KMS-11 (cell line): ENCODE results near the gene ATG101.

Experiments used
- H2AFZ ChIP-seq: fragments of 200-600 bp; sonication (generic); 2 replicates; pipeline ENCODE4 v1.6.1; 2016; ENCODE audit warnings: antibody characterized with exemption, mixed run types, low read depth
- H3K27ac ChIP-seq: fragments of 200-600 bp; sonication (generic); 2 replicates; pipeline ENCODE4 v1.6.1; 2016; ENCODE audit warnings: mild to moderate bottlenecking, mixed run types
- H3K27me3 ChIP-seq: fragments of 200-600 bp; sonication (generic); 2 replicates; pipeline ENCODE4 v1.6.1; 2017; ENCODE audit warnings: mild to moderate bottlenecking, low read depth, mixed run types, moderate library complexity; ENCODE audit not compliant: insufficient read depth
- H3K36me3 ChIP-seq: fragments of 200-600 bp; sonication (generic); 2 replicates; pipeline ENCODE4 v1.6.1; 2017; ENCODE audit warnings: mild to moderate bottlenecking, mixed run types; ENCODE audit not compliant: insufficient read depth
- H3K4me1 ChIP-seq: fragments of 200-600 bp; sonication (generic); 2 replicates; pipeline ENCODE4 v1.6.1; 2016; ENCODE audit warnings: mild to moderate bottlenecking, low read depth, mixed run types; ENCODE audit not compliant: poor library complexity, severe bottlenecking
- H3K4me2 ChIP-seq: fragments of 200-600 bp; sonication (generic); 2 replicates; pipeline ENCODE4 v1.7.0; 2016; ENCODE audit warnings: mild to moderate bottlenecking, mixed run types
- H3K4me3 ChIP-seq: fragments of 200-600 bp; sonication (generic); IDR thresholded peaks from 2 replicates; pipeline ENCODE4 v1.6.1; 2017; ENCODE audit warnings: low read depth, low read length, mixed read lengths; ENCODE audit not compliant: insufficient read depth
- H3K79me2 ChIP-seq: fragments of 200-600 bp; sonication (generic); 2 replicates; pipeline ENCODE4 v1.6.1; 2016; ENCODE audit warnings: low read depth, mixed run types; ENCODE audit not compliant: insufficient read depth
- H3K9ac ChIP-seq: fragments of 200-600 bp; sonication (generic); 2 replicates; pipeline ENCODE4 v1.6.1; 2016; ENCODE audit warnings: mild to moderate bottlenecking, mixed run types
- H4K20me1 ChIP-seq: fragments of 200-600 bp; sonication (generic); 2 replicates; pipeline ENCODE4 v1.6.1; 2016; ENCODE audit warnings: mild to moderate bottlenecking, mixed run types; ENCODE audit not compliant: insufficient read depth
- CTCF ChIP-seq: fragments of 200-600 bp; sonication (generic); conservative IDR thresholded peaks from 2 replicates; pipeline ENCODE4 v1.6.1; 2017; ENCODE audit warnings: low read depth, mild to moderate bottlenecking, antibody characterized with exemption, low read length, moderate library complexity, mixed read lengths

Gene ATG101

DNA sequence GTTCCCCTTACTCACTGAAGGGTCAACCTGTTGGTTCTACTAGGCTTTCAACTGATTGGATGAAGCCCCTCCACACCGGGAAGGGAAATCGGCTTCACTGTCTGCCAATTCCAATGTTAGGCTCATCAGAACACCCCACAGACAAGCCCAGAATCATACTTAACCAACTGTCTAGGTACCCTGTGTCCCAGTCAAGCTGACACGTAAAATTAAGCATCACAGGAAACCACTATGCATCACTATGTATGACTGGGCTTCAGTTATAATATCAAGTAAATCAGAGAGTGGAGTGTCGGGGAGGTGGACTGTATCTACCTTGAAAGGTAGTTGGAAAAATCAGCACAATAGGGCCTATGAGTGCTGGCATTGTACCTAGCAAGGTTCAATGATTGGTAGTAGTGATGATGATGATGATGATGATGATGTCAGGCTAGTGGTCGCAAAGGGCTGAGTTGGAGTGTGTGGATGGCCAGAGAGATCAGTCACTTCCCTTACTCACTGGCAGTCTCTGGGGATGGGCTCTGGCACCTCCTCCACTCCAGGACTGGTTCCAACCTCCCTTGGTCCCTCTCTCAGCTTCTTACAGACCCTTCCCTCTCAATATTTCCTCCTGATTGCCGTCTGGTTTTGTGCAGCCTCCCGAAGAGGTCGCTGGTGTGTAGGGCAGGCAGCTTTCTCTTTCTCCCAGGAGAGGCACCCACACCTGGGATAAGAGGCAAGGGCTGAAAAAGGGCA is 3.3 kb upstream of the ATG101 start:
- Histone ChIP-seq H3K4me2 (no peak overlapping the region), H3K27ac (no peak overlapping the region), H3K4me1 (peaks cover 10% of the 10 kb centered on the region), H3K9ac (no peak overlapping the region), H3K36me3 (no peaks in the 10 kb centered on the region), H3K27me3 (peaks cover 20% of the 10 kb centered on the region), H2AFZ (no peak overlapping the region), H3K79me2 (peaks cover 17% of the 10 kb centered on the region), H3K4me3 (no peak overlapping the region), H4K20me1 (no peaks in the 10 kb centered on the region; the same call in 1 of the 2 replicates)
- no peak for TF ChIP-seq CTCF

- H2AFZ ChIP-seq, result no peak overlapping the region
- no peak overlapping the region for H3K4me3 ChIP-seq
- H4K20me1 ChIP-seq, result no peaks in the 10 kb centered on the region; the same call in 1 of the 2 replicates
- peaks cover 22% of the 10 kb centered on the region for H3K79me2 ChIP-seq
- no peak overlapping the region for H3K9ac ChIP-seq
- H3K36me3 ChIP-seq, result no peaks in the 10 kb centered on the region
- no peak overlapping the region for H3K27ac ChIP-seq
- peaks cover 14% of the 10 kb centered on the region for H3K4me1 ChIP-seq
- peaks cover 20% of the 10 kb centered on the region for H3K27me3 ChIP-seq
- no peak for TF ChIP-seq CTCF
- H3K4me2 ChIP-seq, result no peak overlapping the region
Observed at GRCh38 chr12:52067081-52067374, 2.8 kb upstream of the ATG101 start.

- H4K20me1 ChIP-seq, result no peaks in the 10 kb centered on the region; the same call in 1 of the 2 replicates
- H3K27ac ChIP-seq, result peak overlapping the region; percentile 72; the same call in 1 of the 2 replicates
- peaks cover 13% of the 10 kb centered on the region for H3K27me3 ChIP-seq
- no peak for TF ChIP-seq CTCF
- H3K36me3 ChIP-seq, result no peaks in the 10 kb centered on the region
- H3K4me1 ChIP-seq, result peaks cover 14% of the 10 kb centered on the region
- H3K79me2 ChIP-seq, result peaks cover 44% of the 10 kb centered on the region
- peak overlapping the region; percentile 81 for H3K9ac ChIP-seq
- H2AFZ ChIP-seq, result peak overlapping the region; percentile 90
- H3K4me2 ChIP-seq, result peak overlapping the region; percentile 47
- peak overlapping the region; percentile 77 for H3K4me3 ChIP-seq
Observed at GRCh38 chr12:52070185-52070925, 577 bp downstream of the ATG101 start.

DNA sequence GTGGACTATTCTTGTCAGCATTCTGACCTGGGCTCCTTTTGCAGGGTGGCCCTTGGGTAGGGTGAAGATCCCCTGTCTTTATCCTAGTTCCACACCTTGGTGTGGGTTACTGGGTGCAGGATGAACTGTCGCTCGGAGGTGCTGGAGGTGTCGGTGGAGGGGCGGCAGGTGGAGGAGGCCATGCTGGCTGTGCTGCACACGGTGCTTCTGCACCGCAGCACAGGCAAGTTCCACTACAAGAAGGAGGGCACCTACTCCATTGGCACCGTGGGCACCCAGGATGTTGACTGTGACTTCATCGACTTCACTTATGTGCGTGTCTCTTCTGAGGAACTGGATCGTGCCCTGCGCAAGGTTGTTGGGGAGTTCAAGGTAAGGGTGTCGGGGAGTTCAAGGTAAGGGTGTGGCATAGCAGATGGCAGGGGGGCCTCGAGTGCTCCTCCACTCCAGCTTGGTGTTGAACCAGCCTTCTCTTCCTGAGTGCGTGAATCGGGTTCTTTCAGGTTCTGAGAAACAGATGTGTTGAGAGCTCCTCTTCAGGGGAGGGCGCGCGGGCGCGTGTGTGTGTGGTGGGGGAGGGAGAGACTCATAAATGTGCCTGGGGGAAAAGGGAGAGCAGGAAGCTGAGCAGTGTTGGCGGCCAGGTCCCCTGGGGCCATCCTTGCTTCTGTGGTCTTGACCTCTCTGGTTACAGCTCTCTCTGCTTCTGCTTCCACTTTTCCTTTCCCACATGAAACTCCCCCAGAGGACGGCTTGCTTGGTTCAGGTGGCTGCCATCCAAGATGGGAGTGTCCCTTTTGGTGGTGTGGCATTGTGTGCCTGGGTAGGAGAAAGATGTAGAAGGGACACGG is 4.0 kb downstream of the ATG101 start:
- peaks cover 44% of the 10 kb centered on the region for H3K79me2 ChIP-seq
- H3K9ac ChIP-seq, result no peak overlapping the region
- no peak overlapping the region for H2AFZ ChIP-seq
- no peaks in the 10 kb centered on the region; the same call in 1 of the 2 replicates for H4K20me1 ChIP-seq
- H3K4me1 ChIP-seq, result peaks cover 14% of the 10 kb centered on the region
- H3K4me3 ChIP-seq, result no peak overlapping the region
- H3K4me2 ChIP-seq, result no peak overlapping the region
- no peaks in the 10 kb centered on the region for H3K36me3 ChIP-seq
- TF ChIP-seq CTCF, result no peak
- no peak overlapping the region for H3K27ac ChIP-seq
- H3K27me3 ChIP-seq, result no peaks in the 10 kb centered on the region
